Subcutaneous adipose tissue (tissue), 4 donors: Measurements from ENCODE around the gene TMPRSS7. TPM values are rescaled to one million over a fixed set of nuclear protein-coding genes. Genes with fewer than 3 reads are reported as not detected.

Experiments used
- CTCF ChIP-seq: fragments of 450-650 bp; IDR thresholded peaks from one replicate; pipeline ENCODE4 v1.5.1; 2016; ENCODE audit warnings: low read depth, mild to moderate bottlenecking, control low read depth, antibody characterized with exemption, moderate library complexity
- total RNA-seq, 4 donors: library from RNA; depleted of rRNA; stranded (reverse); fragments of >200 nt; gene quantifications; one replicate each; pipeline ENCODE4 v1.1.0, GENCODE V29; 2016

TMPRSS7 gene
- total RNA-seq, 4 donors from 2014 or later, result not detected

DNA sequence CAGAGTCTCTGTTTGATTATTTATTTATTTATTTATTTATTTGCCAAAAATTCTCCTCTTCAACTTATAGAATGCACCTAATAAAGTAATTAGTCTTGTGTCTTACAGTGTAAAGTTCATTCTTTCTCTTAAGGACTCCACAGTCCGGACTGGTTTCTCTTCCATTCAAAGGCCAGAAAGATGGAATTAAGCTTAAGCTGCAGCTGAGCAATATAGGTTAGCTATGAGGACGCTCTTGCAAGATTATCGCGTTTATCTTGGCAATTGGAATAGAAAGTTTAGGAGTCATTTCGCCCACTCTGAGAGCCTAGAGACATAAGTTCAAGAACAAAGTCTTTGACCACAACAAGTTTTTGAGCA lies 20.8 kb upstream of the TMPRSS7 start:
- no peak for TF ChIP-seq CTCF

- TF ChIP-seq CTCF, result no peak
These were observed 17.4 kb upstream of the TMPRSS7 start for GRCh38 chr3:112017091-112017490.

DNA sequence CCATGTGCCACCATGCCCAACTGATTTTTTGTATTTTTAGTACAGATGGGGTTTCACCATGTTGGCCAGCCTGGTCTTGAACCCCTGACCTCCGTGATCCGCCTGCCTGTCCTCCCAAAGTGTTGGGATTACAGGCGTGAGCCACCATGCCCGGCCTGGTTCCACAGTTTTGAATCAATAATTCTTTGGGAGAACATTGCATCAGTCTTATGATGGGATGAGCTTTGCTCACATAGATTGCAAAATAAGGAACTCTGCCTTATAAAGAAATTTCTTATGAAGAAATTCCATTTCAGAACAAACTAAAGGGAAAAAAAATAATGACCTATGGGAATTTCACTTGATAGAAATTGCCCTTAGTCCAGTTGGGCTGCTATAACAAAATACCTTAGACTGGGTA lies 15.8 kb upstream of the TMPRSS7 start:
- no peak for TF ChIP-seq CTCF

GRCh38 chr3:112019716-112020115 lies 14.8 kb upstream of the TMPRSS7 start:
- TF ChIP-seq CTCF, result no peak

- TF ChIP-seq CTCF, result no peak
These were observed 13.9 kb upstream of the TMPRSS7 start for GRCh38 chr3:112020674-112021085.

- TF ChIP-seq CTCF, result no peak
These were observed 7.4 kb upstream of the TMPRSS7 start for GRCh38 chr3:112027142-112027541.

DNA sequence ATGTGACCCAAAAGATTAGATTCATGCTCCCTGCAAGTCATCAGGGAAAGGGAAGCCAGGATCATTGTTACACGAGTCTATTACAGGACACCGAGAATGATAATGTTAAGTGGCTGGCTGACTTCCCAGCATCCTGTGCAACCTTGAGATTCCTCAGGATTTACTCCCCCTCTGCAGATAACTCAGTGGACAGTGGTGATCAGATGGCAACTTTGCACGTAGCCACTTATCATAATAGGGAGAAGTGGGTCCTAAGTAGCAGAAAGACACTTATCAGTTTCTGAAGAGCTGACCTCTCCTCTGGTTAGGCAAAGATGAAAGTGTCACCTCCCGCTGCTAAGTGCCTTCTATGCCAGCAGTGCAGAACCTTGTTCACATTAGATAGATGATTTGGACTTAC lies 6.7 kb upstream of the TMPRSS7 start:
- no peak for TF ChIP-seq CTCF

DNA sequence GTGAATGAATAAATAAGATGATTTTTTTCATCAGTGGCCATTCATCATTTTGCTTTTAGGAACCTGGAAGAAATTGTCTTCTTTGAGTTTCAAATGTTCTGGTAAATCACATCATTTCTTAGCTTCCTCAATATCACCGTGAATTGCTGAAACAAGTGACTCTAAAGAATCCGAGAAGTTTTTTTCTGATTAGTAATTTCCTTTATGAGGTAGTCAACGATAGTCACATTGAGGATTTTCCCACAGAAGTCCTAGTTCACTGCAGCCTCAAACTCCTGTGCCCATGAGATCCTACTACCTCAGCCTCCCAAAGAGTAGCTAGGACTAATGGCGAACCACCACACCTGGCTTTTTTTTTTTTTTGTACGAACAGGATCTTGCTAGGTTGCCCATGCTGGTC lies 3.6 kb upstream of the TMPRSS7 start:
- no peak for TF ChIP-seq CTCF
